ENCODE measurements around the gene VPS25. TPM values are rescaled to one million over a fixed set of nuclear protein-coding genes. Genes with fewer than 3 reads are reported as not detected.
A peak's percentile ranks its signal among the peaks of the same experiment; 100 is the strongest.

Gene VPS25
- total and polyA plus RNA-seq, 9 of the 15 experiments (the other 6 are each of a cell fraction or from before 2014, with no cell fraction given): 123 to 352 (median 180) TPM

DNA sequence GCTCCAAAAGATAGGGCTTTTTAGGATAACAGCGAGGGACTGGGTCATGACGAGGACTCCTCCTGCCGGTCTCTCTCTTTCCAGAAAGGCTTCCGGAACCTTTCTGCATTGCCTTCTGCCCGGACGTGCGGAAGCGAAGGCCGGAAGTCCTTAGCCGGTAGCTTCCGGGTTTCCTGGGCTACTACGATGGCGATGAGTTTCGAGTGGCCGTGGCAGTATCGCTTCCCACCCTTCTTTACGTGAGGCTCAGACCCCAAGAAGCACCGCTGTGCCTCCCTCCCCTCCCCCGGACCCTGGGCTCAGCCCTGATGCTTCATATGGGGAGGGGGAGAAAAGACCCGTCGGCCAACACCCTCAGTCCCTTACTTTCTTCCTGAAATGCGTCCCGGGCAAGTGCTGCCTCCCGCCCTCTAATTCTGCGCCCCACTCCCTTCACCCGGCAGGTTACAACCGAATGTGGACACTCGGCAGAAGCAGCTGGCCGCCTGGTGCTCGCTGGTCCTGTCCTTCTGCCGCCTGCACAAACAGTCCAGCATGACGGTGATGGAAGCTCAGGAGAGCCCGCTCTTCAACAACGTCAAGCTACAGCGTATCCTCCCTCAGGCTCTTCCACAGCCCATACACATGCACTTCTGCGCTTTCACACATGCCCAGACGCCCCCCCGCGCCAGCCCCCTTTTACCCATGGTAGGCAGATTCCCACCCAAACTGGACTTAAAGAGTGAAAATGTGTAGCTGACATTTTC lies at the start of gene VPS25 (continued):
- TF ChIP-seq CBX3 (IDR thresholded peaks at IDR 0.05; ENCODE audit: borderline replicate concordance in 1 of 2, low read length in 2 of 2): peak in 1 of 2 experiments; percentile 76; a peak in 1 of 3 replicates
- peak; percentile 70 for TF ChIP-seq ZNF583 (CRISPR knock-in tag; IDR thresholded peaks at IDR 0.05)
- TF ChIP-seq ZBTB17 (CRISPR knock-in tag; IDR thresholded peaks at IDR 0.05): peak; percentile 49; the same call in 1 of the 2 replicates
- no peak for TF ChIP-seq MAFF (IDR thresholded peaks at IDR 0.05; ENCODE audit: low read length)
- TF ChIP-seq BRCA1 (IDR thresholded peaks at IDR 0.05): no peak
- TF ChIP-seq BRCA1 (CRISPR knock-in tag; IDR thresholded peaks at IDR 0.05): no peak
- no peak for TF ChIP-seq TEAD2 (tag; IDR thresholded peaks at IDR 0.05)
- TF ChIP-seq SETDB1 (IDR thresholded peaks at IDR 0.05; ENCODE audit: low read length): no peak
- no peak for TF ChIP-seq ZNF354B (CRISPR knock-in tag; IDR thresholded peaks at IDR 0.05)
- no peak for TF ChIP-seq MTA1 (IDR thresholded peaks at IDR 0.05; ENCODE audit: borderline replicate concordance)
- TF ChIP-seq BACH1 (tag; IDR thresholded peaks at IDR 0.05): no peak
- no peak for TF ChIP-seq FOXK1 (CRISPR knock-in tag; IDR thresholded peaks at IDR 0.05; ENCODE audit: borderline replicate concordance)
- TF ChIP-seq RFX5 (IDR thresholded peaks at IDR 0.05; ENCODE audit: low read depth, low read length): no peak
- TF ChIP-seq HDAC8 (tag; IDR thresholded peaks at IDR 0.05): no peak
- TF ChIP-seq NR2C1 (IDR thresholded peaks at IDR 0.05): peak; percentile 80
- TF ChIP-seq NR2C1 (tag; IDR thresholded peaks at IDR 0.05): peak; percentile 88
- TF ChIP-seq, protein P1, sequence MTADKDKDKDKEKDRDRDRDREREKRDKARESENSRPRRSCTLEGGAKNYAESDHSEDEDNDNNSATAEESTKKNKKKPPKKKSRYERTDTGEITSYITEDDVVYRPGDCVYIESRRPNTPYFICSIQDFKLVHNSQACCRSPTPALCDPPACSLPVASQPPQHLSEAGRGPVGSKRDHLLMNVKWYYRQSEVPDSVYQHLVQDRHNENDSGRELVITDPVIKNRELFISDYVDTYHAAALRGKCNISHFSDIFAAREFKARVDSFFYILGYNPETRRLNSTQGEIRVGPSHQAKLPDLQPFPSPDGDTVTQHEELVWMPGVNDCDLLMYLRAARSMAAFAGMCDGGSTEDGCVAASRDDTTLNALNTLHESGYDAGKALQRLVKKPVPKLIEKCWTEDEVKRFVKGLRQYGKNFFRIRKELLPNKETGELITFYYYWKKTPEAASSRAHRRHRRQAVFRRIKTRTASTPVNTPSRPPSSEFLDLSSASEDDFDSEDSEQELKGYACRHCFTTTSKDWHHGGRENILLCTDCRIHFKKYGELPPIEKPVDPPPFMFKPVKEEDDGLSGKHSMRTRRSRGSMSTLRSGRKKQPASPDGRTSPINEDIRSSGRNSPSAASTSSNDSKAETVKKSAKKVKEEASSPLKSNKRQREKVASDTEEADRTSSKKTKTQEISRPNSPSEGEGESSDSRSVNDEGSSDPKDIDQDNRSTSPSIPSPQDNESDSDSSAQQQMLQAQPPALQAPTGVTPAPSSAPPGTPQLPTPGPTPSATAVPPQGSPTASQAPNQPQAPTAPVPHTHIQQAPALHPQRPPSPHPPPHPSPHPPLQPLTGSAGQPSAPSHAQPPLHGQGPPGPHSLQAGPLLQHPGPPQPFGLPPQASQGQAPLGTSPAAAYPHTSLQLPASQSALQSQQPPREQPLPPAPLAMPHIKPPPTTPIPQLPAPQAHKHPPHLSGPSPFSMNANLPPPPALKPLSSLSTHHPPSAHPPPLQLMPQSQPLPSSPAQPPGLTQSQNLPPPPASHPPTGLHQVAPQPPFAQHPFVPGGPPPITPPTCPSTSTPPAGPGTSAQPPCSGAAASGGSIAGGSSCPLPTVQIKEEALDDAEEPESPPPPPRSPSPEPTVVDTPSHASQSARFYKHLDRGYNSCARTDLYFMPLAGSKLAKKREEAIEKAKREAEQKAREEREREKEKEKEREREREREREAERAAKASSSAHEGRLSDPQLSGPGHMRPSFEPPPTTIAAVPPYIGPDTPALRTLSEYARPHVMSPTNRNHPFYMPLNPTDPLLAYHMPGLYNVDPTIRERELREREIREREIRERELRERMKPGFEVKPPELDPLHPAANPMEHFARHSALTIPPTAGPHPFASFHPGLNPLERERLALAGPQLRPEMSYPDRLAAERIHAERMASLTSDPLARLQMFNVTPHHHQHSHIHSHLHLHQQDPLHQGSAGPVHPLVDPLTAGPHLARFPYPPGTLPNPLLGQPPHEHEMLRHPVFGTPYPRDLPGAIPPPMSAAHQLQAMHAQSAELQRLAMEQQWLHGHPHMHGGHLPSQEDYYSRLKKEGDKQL (CRISPR knock-in tag; IDR thresholded peaks at IDR 0.05; ENCODE audit: borderline replicate concordance): no peak
- TF ChIP-seq, protein P2, sequence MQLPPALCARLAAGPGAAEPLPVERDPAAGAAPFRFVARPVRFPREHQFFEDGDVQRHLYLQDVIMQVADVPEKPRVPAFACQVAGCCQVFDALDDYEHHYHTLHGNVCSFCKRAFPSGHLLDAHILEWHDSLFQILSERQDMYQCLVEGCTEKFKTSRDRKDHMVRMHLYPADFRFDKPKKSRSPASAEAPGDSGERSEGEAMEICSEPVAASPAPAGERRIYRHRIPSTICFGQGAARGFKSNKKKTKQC (CRISPR knock-in tag; IDR thresholded peaks at IDR 0.05): no peak
- TF ChIP-seq GATAD2A (IDR thresholded peaks at IDR 0.05): no peak
- peak; percentile 50; the same call in 1 of the 2 replicates for TF ChIP-seq NFRKB (IDR thresholded peaks at IDR 0.05; ENCODE audit: low read depth)
- no peak for TF ChIP-seq FOXA1 (IDR thresholded peaks at IDR 0.05; ENCODE audit: borderline replicate concordance)
- TF ChIP-seq, protein P3, sequence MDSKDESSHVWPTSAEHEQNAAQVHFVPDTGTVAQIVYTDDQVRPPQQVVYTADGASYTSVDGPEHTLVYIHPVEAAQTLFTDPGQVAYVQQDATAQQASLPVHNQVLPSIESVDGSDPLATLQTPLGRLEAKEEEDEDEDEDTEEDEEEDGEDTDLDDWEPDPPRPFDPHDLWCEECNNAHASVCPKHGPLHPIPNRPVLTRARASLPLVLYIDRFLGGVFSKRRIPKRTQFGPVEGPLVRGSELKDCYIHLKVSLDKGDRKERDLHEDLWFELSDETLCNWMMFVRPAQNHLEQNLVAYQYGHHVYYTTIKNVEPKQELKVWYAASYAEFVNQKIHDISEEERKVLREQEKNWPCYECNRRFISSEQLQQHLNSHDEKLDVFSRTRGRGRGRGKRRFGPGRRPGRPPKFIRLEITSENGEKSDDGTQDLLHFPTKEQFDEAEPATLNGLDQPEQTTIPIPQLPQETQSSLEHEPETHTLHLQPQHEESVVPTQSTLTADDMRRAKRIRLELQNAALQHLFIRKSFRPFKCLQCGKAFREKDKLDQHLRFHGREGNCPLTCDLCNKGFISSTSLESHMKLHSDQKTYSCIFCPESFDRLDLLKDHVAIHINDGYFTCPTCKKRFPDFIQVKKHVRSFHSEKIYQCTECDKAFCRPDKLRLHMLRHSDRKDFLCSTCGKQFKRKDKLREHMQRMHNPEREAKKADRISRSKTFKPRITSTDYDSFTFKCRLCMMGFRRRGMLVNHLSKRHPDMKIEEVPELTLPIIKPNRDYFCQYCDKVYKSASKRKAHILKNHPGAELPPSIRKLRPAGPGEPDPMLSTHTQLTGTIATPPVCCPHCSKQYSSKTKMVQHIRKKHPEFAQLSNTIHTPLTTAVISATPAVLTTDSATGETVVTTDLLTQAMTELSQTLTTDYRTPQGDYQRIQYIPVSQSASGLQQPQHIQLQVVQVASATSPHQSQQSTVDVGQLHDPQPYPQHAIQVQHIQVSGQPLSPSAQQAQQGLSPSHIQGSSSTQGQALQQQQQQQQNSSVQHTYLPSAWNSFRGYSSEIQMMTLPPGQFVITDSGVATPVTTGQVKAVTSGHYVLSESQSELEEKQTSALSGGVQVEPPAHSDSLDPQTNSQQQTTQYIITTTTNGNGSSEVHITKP (IDR thresholded peaks at IDR 0.05; ENCODE audit: partially characterized antibody): peak; percentile 15
